Diencephalon (tissue), 1 donor: ENCODE data around the gene ZNF26. TPM values are rescaled to one million over a fixed set of nuclear protein-coding genes. Genes with fewer than 3 reads are reported as not detected.

Source experiments
- small RNA-seq: library from RNA; depleted of rRNA; stranded (forward); fragments of <200 nt; gene quantifications from one replicate; pipeline ENCODE3, GENCODE V24; 2014
- total RNA-seq: library from RNA; depleted of rRNA; stranded (reverse); fragments of >200 nt; gene quantifications from one replicate; pipeline ENCODE4 v1.2.3, GENCODE V29; 2014

Gene ZNF26
- total RNA-seq, result 17.8 TPM

GRCh38 chr12:132986001-132986884 is at the start of gene ZNF26:
ZNF26 (plus strand) TSS chr12:132986367; CDS start chr12:132986841, 474 bp downstream.

GRCh38 chr12:132956011-132956788 is 30.0 kb upstream of the ZNF26 start, which contains the start of gene ZNF605:
ZNF605 (minus strand) TSS chr12:132956306; CDS start chr12:132945635, 10,671 bp downstream.

GRCh38 chr12:133037207-133038005 is 51.2 kb downstream of the ZNF26 start, which contains the start of gene ZNF84:
ZNF84 (plus strand) TSS chr12:133037509; CDS start chr12:133041468, 3,959 bp downstream.

Small RNA genes lying within 50 kb of the gene (small RNA-seq; reads per million reads assigned to genes)
- gene RNU4ATAC12P, result not detected

Other genes starting within 250 kb of the ZNF26 start
- 43.4 TPM for gene ANKLE2, start 224.5 kb upstream of the ZNF26 start, total RNA-seq
- gene GOLGA3, start 157.5 kb upstream of the ZNF26 start, total RNA-seq, result 54.7 TPM
- 40.6 TPM for gene CHFR, start 98.8 kb upstream of the ZNF26 start, total RNA-seq
- 22.4 TPM for gene ZNF605, start 30.1 kb upstream of the ZNF26 start, total RNA-seq
- gene ZNF84, start 51.1 kb downstream of the ZNF26 start, total RNA-seq, result 97.1 TPM
- gene ZNF140, start 94.6 kb downstream of the ZNF26 start, total RNA-seq, result 36.4 TPM
- gene ZNF891, start 143.9 kb downstream of the ZNF26 start, total RNA-seq, result 9.5 TPM
- gene ZNF10, start 144.3 kb downstream of the ZNF26 start, total RNA-seq, result 36.0 TPM
- gene ZNF268, start 195.1 kb downstream of the ZNF26 start, total RNA-seq, result 27.0 TPM
- gene ANHX, start 249.5 kb downstream of the ZNF26 start, total RNA-seq, result not detected